GM19035 (cell line): ENCODE results near the gene FKBP14.
A peak's percentile ranks its signal among the peaks of the same experiment; 100 is the strongest.

Experiments used
- ATAC-seq: cut with Tn5 transposase; IDR thresholded peaks from one replicate; pipeline ENCODE4 v1.9.1; 2021; ENCODE audit not compliant: unreplicated experiment

Gene FKBP14

GRCh38 chr7:30026229-30027064, at the start of gene FKBP14:
TSS of gene FKBP14 (minus strand) at chr7:30026702. CDS start at chr7:30026508, 194 bp downstream.
- peak; percentile 70 for ATAC-seq

GRCh38 chr7:30074422-30075030, 48.0 kb upstream of the FKBP14 start:
- no peak for ATAC-seq

- ATAC-seq: no peak
These were observed 46.2 kb upstream of the FKBP14 start for GRCh38 chr7:30072735-30073134.

- ATAC-seq: no peak
These were observed 43.5 kb upstream of the FKBP14 start for GRCh38 chr7:30070052-30070451.

GRCh38 chr7:30069096-30069867, 42.8 kb upstream of the FKBP14 start:
- no peak for ATAC-seq

- no peak for ATAC-seq
These were observed 41.6 kb upstream of the FKBP14 start for GRCh38 chr7:30068117-30068516.

GRCh38 chr7:30066687-30067086, 40.2 kb upstream of the FKBP14 start:
- no peak for ATAC-seq

GRCh38 chr7:30065746-30066145, 39.2 kb upstream of the FKBP14 start:
- ATAC-seq: no peak

- peak; percentile 47 for ATAC-seq
These were observed 36.1 kb upstream of the FKBP14 start for GRCh38 chr7:30062587-30062986.

- peak; percentile 83 for ATAC-seq
These were observed 35.3 kb upstream of the FKBP14 start for GRCh38 chr7:30061786-30062185.

- ATAC-seq: no peak
These were observed 31.2 kb upstream of the FKBP14 start for GRCh38 chr7:30057741-30058140.

- ATAC-seq: no peak
These were observed 26.6 kb upstream of the FKBP14 start for GRCh38 chr7:30053068-30053467.

- no peak for ATAC-seq
These were observed 22.7 kb upstream of the FKBP14 start for GRCh38 chr7:30049173-30049572.

GRCh38 chr7:30048582-30048981, 22.1 kb upstream of the FKBP14 start:
- ATAC-seq: no peak

GRCh38 chr7:30047124-30047523, 20.6 kb upstream of the FKBP14 start:
- no peak for ATAC-seq

- ATAC-seq: no peak
These were observed 19.7 kb upstream of the FKBP14 start for GRCh38 chr7:30046127-30046770.

GRCh38 chr7:30041526-30042269, 15.2 kb upstream of the FKBP14 start:
- no peak for ATAC-seq

GRCh38 chr7:30040938-30041337, 14.4 kb upstream of the FKBP14 start:
- no peak for ATAC-seq

- no peak for ATAC-seq
These were observed 11.9 kb upstream of the FKBP14 start for GRCh38 chr7:30038196-30038980.

- ATAC-seq: no peak
These were observed 9.7 kb upstream of the FKBP14 start for GRCh38 chr7:30036220-30036619.
